Endothelial cell of hepatic sinusoid (primary cell): ENCODE data around the gene NAALADL2.
"Not testable (repeated sequence)": the region's sequence is repeated elsewhere in the genome, so short reads cannot be mapped to it uniquely, and the experiment has no call there.

Experiments
- in situ Hi-C: cut with HindIII; loops from 2 replicates; pipeline ENCODE4 v1.10.0; 2017; ENCODE audit warnings: low sequenced_read_pairs

The NAALADL2 gene

DNA sequence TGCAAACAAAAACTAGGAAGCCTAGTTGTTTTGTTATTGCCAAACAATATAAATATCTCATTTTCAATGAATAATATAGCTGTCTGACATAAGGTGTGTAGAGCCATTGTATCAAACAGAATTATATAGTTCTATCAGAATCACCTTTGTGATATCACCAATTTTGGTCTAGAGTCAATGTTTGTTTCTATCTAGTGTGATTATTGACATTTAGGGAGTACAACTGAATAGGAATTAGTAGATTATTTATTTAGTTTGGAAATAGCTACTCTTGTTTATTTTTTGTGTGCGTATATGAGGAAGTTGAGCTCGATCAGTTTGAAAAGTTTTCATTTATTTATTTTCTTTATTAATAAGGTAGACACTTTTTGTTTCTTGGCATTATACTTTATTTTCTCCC lies 389.7 kb downstream of the NAALADL2 start:
- in situ Hi-C loops, result no loop called here

DNA sequence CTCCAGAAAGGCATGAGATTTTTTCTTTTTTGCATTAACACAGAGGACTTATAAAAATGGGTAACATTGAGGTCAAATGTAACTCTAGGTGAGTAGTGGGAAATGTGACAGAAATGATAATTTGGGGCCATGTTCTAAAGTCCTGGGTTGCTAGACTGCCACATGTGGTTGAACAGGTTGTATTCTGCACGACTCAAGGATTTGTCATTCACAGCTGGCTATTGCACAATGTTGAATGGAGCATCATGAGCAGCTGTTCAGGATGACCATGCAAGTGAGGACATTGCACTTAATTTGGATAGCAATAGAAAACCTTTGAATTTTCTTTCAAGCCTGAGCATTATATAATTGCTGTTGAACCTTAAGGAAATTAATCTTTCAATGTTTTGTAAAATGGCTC lies 396.6 kb downstream of the NAALADL2 start:
- in situ Hi-C loops, result no loop called here

DNA sequence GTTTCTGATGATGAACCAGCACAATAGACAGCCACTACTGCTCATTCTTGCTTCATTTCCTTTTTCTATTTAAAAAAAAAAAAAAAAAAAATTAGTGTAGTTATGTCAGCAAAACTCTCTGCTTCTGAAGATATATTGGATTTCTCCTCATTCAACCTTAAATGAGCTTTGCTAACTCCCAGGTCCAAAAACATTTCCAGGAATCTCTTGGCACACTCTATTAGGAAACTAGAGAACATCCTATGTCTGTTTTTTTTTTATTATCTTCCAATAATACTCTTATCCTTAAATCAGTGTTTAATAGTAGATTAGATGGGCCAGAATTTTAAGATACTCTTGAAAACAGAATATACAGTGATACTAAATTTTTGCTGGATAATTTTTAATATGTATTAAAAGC lies 398.0 kb downstream of the NAALADL2 start:
- in situ Hi-C loops, result no loop called here

DNA sequence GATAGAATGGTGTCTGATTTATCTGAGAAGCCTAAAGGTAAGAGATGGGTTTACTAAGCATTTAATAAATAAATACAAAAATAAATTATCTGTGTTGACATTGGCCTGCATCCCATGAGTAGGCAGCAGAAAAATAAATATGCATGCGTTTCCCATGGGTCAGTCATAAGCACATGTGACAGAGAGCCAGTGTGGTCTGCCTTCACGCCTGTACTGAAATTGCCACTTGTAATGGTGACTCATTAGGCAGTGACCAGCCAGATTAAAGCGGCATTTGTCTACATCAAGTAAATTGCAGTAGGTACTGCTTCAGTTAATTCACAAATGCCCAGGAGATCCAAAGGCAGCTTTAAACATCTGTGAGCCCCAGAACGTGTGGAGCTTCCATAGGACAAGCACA lies 399.6 kb downstream of the NAALADL2 start:
- in situ Hi-C loops, result no loop called here

DNA sequence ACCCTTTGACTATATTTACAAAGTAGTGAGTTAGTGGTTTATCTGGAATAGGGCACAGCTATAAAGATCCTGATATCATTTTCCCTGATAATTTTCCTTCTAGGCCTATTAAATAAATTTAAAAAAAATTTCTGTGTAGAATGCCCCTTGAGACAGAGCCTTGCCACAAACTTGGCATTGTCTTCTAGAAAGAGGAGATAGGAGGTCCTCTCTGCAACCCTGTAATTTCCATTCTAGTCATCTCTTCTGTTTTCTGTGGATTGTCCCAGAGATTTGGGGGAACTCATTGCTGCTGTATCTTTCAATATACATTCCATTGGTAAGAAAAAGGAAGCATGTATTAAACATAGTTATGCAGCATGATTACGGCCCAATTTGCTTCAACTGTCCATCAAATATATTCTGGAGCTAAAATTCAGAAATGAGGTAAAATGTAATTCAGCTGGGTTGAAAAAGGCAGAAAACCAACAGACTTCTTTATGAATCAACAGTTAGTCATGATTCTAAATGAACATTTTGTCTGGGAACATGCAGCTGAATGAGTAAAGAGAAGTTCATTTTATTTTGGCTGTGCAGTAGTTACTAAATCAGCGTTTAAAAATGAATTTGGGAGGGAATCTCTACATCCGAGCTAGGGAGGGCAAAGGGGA lies 401.1 kb downstream of the NAALADL2 start:
- in situ Hi-C loops, result no loop called here

DNA sequence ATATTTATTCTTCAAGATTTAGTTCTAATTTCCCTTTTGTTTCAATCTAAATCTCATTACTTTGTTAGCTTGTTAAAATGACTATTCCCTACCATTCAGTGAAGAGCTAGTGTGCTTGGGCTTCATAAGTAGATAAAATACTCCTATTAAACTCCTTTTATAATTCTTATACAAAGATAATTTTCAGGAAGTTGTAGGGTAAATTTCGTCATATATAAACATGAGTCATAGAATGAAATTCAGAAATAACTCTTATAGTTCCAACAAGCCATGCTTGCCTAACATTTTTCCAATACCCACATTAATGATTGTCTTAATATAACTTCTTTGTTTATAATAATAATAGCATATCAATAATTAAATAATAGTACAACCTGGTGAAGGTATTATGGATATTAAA lies 407.3 kb downstream of the NAALADL2 start:
- in situ Hi-C loops, result no loop called here

DNA sequence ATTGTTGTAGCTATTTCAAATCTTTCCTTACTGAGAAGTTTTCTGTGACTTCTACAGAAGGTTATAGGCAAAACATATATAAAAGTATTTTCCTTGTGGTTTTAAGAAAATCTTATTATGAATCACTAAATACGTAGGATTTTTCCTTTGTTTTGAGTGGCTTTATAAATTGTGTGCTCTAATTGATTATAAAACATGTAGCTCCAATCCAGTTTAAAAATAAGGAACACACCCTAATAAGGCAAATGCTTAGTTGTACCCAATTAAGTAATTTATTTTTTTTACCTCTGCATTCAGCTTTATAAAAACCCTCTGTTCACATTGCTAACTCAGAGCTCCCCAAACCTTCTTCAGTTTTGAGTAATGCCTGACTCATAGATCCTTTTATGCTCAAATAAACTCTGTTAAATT lies 408.0 kb downstream of the NAALADL2 start:
- in situ Hi-C loops, result no loop called here

DNA sequence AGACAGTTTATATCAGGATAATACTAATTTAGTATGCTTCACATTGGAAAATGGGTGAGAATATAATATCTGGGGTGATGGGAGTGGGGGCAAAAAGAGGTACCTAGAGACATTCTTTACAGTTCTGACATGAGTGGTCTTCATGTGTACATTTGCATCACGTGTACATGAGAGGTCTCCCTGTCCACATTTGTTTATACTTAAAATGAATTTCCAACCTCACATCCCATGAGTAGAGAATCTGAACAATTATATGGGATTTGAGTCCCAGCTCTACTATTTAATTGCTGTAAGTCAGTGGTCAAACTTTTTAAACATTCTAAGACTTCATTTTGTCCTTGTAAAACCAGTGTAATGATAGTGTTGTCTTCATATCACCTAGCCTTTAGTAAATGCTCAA lies 408.4 kb downstream of the NAALADL2 start:
- in situ Hi-C loops, result no loop called here

DNA sequence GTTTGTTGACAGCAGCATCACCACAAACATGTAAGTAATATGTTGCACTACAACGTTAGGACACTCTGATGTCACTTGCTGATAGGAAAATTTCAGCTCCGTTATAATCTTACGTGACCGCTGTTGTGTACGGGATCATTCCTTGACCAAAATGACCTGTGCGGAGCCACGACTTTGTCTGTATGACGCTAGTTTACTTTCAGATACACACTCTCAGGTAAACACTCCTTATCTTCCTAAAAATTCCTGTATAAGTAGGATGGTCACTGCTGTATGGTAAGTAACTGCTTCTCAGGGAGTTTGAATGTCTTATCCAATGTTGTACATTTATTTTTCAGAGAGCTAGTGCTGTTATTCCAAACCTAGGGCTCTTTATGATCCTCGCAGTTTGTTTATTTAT lies 410.3 kb downstream of the NAALADL2 start:
- in situ Hi-C loops, result no loop called here

DNA sequence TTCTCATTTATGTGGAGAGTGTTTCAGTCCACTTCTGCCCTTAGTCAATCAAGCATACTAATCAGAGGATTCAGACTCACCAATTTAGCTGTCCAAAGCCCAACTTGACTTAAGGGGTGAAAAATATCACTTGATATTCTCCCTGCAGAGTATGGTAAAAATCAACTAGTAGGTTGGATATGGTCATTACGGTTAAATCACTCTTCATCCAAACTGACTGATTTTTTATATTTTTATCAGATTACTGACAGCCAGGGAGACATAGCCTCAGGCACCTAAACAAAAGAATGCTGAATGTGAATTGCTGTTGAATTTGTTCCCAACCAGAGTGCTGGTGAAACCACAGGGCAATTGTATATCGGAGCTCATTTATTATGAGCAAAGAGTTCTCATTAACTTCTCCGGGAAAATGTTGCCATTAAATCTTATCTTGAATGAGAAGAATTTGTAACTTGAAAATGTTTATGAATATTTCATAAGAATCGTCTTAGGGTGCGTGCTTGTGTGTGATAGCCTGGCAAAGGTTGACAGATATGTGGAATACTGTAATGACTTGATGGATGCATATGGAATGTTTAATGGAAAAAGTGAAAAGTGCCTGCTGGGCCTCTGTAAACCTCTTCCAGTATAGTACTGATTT lies 411.2 kb downstream of the NAALADL2 start:
- in situ Hi-C loops, result no loop called here

DNA sequence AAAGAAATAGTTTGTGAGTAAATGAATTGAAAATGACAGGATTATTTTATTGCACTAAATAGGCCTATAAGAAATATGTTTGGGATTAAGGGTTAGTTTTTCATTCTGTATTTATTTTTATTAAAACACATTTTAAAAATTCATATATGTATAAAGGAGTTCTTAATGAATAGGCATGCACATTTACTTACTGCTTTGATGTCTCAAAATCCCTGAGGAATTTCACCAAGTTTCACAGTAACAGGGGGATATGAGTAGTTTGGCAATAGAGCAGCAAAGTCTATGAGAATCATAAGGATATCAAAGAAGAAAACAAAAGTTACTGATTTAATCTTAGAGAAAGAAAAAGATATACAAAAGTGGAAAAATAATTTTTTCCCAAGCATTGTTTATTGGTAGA lies 411.7 kb downstream of the NAALADL2 start:
- in situ Hi-C loops, result no loop called here

DNA sequence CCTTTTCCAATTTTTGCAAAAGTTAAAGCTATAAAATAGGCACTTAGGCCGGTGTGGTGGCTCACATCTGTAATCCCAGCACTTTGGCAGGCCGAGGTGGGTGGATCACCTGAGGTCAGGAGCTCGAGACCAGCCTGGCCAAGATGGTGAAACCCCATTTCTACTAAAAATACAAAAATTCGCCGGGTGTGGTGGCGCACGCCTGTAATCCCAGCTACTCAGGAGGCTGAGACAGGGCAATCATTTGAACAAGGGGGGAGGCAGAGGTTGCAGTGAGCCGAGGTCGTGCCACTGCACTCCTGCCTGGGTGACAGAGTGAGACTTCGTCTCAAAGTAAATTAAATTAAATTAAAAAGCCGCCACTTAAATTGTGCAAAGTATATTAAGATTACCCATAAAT lies 412.3 kb downstream of the NAALADL2 start:
- in situ Hi-C loops, result not testable (repeated sequence)

DNA sequence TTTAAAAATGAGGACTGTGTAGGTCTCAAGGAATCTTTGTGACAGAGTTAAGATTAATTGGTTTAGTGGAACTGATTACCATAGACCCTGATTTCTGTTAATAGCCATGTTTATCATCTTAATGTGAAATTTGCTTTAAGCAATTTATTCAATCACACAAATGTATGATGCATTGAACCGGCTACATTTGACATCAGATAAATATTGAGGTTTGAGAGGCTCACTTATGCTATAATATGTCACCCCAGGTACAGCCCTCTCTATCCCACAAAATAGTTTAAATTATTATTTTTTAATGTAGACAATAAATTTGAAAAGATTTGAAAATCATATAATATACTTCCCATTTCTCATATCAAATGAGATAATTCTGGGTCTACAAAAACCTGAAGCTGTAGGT lies 413.3 kb downstream of the NAALADL2 start:
- in situ Hi-C loops, result no loop called here

DNA sequence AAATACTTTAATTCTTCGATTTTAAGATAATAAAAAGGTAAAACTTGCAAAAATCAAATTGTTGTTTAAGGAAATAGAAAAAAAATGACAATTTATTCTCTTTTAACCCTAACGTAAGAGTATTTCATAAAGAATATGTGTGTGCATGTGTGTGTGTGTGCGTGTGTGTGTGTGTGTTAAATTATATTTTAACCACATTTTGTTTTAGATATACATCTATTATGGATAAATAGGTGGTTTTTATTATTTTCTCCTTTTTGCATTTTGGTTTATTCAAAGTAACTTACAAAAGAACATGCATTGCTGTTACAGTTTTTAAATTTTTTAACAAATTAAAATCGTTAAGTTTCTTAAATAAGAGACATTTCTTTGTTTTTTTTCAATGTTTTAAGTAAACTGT lies 414.4 kb downstream of the NAALADL2 start:
- in situ Hi-C loops, result no loop called here

DNA sequence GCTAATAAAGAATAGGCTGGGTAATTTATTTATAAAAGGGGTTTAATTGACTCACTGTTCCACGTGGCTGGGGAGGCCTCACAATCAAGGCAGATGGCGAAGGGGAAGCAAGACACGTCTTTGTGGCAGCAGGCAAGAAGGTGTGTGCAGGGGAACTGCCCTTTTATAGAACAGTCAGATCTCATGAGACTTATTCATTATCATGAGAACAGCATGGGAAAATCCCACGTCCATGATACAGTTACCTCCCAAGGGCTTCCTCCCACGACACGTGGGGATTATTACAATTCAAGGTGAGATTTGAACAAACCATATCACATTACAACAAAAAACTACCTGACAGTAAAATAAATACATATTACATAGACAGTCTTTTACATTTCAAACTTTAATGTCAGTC lies 414.9 kb downstream of the NAALADL2 start:
- in situ Hi-C loops, result no loop called here

DNA sequence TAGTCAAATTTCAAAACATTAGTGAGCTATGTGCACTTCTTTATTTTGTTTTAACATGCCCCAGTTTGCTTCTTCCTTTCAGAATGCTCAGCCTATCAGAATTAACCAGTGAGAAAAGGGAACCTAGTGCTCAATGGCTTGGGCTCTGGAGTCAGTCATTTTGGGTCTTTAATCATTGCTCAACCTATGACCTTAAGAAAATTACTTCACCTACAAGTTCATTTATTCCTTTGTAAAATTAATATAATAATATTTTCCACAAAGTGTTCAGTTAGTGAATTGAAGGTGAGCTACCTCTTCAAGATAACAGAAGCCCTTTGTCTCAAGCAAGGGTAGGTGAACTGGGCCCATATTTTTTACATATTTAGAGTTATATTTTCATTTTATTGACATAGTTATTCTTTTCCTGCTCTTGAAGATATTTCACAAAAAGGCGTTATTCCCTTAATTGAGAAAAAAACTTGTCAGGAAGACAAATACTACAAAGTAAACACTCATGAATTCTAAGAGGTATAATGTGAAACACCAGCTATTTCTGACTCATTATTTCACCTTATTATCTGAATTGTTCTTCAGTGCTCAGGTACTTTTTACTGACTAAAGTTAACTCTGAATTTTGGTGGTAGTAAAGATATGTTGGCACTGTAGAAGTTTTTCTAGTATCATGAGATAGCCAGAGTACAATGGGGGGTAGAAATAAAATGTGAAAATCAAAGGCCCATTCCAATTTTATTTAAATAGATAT lies 415.5 kb downstream of the NAALADL2 start:
- in situ Hi-C loops, result no loop called here

DNA sequence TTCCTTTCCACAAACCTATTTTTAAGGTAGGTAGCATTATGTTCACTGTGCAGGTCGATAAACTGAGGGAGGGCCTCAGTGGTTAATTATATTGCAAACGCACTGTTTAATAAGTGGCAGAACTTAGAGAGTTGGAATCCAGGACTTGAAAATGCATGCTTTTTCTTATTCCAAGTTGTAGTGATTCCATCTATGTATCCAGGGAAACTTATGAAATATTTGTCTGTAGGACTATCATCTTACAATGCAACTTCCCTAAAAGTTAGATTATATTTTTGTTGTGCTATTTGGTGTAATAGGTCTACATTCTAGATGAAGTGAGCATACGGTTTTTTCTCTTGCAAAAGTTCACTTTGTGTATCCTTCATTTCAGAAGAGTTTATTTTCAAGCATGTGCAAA lies 419.5 kb downstream of the NAALADL2 start:
- in situ Hi-C loops, result no loop called here

DNA sequence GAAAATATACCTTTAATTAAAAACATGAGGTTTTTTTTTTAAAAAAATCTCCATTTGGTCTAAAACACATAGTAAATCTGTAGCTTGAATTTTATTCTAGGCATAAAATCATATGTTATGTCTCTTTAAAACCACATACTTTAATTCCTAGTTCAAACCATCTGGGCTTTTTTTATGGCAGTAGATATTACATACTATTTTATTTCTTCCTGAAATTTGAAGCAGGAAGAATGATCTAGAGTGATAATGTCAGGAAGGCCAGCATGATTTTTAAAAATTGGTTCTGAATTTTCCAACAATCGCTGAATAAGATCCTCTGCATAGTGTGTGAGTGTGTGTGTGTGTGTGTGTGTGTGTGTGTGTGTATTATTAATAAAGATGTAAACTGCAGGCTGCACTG lies 420.3 kb downstream of the NAALADL2 start:
- in situ Hi-C loops, result no loop called here

DNA sequence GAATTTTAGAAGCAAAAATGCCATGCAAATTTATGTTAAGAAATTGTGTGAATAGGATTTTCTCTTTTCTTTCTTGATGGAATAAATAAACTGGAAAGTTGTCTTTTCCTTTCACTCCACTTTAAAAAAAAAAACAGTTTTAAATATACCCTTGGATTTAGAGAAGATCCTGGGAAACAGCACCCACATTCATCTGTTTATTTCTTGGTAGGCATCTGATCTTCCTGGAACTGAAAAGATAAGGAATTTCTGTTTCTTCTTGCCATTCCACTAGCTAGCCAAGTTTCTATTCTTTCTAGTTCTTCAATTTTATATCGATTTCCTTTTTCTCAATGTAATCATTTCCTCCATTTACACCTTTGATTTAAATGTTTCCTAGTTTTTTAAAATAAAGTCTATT lies 420.8 kb downstream of the NAALADL2 start:
- in situ Hi-C loops, result no loop called here

DNA sequence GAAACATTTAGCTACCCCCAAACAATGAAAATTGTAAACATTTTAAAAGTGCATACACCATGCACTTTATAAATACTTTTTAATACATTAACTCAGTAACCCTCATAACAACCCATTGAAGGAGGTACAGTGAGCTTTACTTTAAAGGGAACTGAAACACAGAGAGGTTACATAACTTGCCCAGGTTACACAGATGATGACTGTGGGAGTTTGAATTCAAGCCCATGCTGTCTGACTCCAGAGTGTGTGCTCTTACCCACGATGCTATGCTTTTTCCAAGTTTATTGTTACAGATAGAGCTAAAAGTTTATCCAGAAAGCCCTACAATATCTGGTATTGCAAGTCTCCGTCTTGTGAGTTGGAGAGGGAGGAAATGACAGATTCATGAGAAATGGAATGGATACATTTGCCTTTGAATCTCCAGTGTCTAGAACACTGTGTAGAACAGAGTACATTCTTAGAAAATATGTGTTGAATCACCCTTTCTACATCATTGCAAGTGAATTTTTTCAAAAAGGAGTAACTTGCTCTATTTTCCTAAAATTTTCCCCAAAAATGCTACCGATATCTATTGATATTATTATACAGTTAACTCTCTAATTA lies 428.3 kb downstream of the NAALADL2 start:
- in situ Hi-C loops, result no loop called here

DNA sequence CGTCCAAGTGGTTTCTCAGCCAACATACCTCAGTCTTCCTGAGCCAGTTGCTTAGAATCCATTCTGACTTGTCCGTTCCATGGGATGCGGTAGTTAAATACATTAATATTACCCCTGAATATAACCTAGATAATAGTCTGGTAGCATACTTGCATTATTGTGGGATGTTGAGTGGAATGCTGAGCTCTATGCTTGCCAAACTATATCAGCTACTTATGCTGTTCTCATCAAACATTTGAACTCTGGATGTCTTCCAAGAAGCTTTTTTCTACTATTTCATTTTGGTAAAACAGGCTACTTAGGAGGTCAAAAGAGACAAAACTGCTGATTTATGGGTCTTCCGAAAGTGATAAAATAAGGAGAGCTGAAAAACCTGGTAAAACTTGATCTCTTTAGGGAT lies 429.5 kb downstream of the NAALADL2 start:
- in situ Hi-C loops, result no loop called here

DNA sequence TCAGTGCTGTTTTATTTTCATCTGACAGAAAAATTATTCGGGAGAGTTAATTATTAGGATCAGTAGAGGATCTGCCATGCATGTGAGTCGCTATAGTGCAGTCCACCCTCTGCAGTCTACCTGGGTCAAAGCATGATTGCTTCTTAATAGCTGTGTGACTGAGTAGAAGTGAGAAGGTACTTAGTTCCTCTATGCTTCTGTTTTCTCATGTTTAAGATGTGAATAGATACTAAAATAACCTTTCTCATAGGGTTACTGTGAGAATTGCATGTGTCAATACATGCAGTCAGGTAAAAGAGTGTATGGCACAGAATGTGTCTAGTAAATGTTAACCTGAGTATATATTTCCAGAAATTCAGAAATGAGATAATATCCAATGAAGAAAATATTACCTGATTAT lies 435.7 kb downstream of the NAALADL2 start:
- in situ Hi-C loops, result no loop called here
